ENCODE data around the gene PEA15. TPM values are rescaled to one million over a fixed set of nuclear protein-coding genes. Genes with fewer than 3 reads are reported as not detected.
A peak's percentile ranks its signal among the peaks of the same experiment; 100 is the strongest.

PEA15 gene, protein sequence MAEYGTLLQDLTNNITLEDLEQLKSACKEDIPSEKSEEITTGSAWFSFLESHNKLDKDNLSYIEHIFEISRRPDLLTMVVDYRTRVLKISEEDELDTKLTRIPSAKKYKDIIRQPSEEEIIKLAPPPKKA
- 51.9 and 59.8 TPM in 2 replicates for total RNA-seq (2014; rRNA removed; shearing (Covaris generic))
- polyA plus RNA-seq (2015; cell fraction: cytosol; rRNA removed), result 102 and 128 TPM in 2 replicates
- polyA plus RNA-seq (2015; cell fraction: nucleus; rRNA removed), result 19.7 and 40.9 TPM in 2 replicates

GRCh38 chr1:160205242-160206035 is at the start of gene PEA15:
PEA15 (plus strand) TSS chr1:160205384; CDS start chr1:160211545, 6,161 bp downstream.
- in situ Hi-C loops (cut with HindIII; ENCODE audit: low pct_unique_long_range_greater_than_20kb, low sequenced_read_pairs), result no loop called here
- peak; percentile 69 for DNase-seq (ENCODE audit: low read depth, low spot score)

DNA sequence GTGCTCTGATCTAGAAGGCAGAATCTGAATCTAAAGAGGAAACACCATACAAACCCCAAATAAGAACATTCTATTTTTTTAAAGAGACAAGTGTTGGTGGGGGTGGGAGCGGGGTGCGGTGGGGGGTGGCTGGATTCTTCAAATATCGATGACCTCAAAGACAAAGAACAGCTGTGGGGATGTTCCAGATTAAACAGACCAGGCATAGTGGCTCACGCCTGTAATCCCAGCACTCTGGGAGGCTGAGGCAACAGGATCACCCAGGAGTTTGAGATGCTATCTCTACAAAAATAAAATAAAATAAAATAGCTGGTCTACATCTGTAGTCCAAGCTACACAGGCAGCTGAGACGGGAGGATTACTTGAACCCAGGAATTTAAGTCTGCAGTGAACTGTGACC is 48.8 kb upstream of the PEA15 start:
- in situ Hi-C loops (cut with HindIII; ENCODE audit: low pct_unique_long_range_greater_than_20kb, low sequenced_read_pairs), result no loop called here
- DNase-seq (ENCODE audit: low read depth, low spot score), result no peak

GRCh38 chr1:160157174-160157573 is 48.0 kb upstream of the PEA15 start:
- in situ Hi-C loops (cut with HindIII; ENCODE audit: low pct_unique_long_range_greater_than_20kb, low sequenced_read_pairs), result no loop called here
- no peak for DNase-seq (ENCODE audit: low read depth, low spot score)

- in situ Hi-C loops (cut with HindIII; ENCODE audit: low pct_unique_long_range_greater_than_20kb, low sequenced_read_pairs), result no loop called here
Observed at GRCh38 chr1:160158031-160158430, 47.2 kb upstream of the PEA15 start.

GRCh38 chr1:160158534-160158933 is 46.6 kb upstream of the PEA15 start:
- in situ Hi-C loops (cut with HindIII; ENCODE audit: low pct_unique_long_range_greater_than_20kb, low sequenced_read_pairs), result no loop called here
- no peak for DNase-seq (ENCODE audit: low read depth, low spot score)

More at GRCh38 chr1:160158031-160158430, 47.2 kb upstream of the PEA15 start:
- DNase-seq (ENCODE audit: low read depth, low spot score), result no peak

- in situ Hi-C loops (cut with HindIII; ENCODE audit: low pct_unique_long_range_greater_than_20kb, low sequenced_read_pairs), result no loop called here
- no peak for DNase-seq (ENCODE audit: low read depth, low spot score)
Observed at GRCh38 chr1:160159846-160160245, 45.3 kb upstream of the PEA15 start.

DNA sequence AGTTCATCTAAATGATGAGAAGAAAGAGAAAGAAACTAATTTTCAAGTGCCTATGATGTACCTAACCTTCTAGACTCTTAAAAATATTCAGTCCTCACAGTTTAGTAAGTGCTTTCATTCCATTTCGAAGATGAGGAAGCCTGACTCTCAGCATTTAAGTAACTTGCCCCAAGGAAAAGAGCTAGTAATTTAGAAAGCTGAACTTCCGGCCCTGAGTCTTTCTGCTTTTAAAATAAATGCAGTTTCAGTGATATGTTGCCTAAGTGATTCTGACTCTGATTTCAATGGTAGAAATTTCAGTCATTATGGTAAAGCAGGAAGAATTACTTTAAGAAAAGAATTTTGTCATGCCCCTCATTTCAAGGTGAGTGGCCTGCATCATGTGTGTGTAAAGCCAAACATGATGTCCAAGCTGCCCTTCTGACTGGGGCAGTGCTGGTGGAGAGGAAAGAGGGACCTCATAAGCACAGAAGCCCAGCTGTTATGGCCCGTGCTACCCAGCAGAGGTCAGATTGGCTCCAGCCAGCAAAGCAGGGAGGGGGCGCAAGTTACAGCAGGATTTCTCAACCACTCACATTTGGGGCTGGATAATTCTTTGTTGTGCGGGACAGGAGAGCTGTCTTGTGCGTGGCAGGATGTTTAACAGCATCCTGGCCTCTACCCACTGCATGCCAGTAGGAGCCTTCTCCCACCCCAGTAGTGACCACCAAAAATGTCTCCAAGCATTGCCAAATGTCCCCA is 43.0 kb upstream of the PEA15 start:
- in situ Hi-C loops (cut with HindIII; ENCODE audit: low pct_unique_long_range_greater_than_20kb, low sequenced_read_pairs), result no loop called here
- DNase-seq (ENCODE audit: low read depth, low spot score), result peak; percentile 68

- in situ Hi-C loops (cut with HindIII; ENCODE audit: low pct_unique_long_range_greater_than_20kb, low sequenced_read_pairs), result no loop called here
Observed at GRCh38 chr1:160162931-160163330, 42.3 kb upstream of the PEA15 start.

DNA sequence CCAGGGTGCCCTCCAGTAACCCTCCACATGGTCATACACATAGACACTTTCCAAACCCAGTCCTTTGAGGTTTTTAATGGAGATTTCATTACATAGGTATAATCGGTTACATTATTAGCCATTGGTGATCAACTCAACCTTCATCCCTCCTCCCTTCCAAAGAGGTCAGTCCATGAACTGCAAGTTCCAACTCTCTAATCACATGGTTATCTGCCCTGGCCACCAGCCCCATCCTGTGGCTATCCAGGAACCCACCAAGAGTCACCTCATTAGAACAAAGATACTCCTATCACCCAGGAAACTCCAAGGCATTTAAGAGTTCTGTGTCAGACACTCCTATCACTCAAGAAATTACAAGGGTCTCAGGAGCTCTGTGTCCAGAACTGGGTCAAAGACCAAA is 41.6 kb upstream of the PEA15 start:
- DNase-seq (ENCODE audit: low read depth, low spot score), result peak; percentile 52
- in situ Hi-C loops (cut with HindIII; ENCODE audit: low pct_unique_long_range_greater_than_20kb, low sequenced_read_pairs), result no loop called here

More at GRCh38 chr1:160162931-160163330, 42.3 kb upstream of the PEA15 start:
- no peak for DNase-seq (ENCODE audit: low read depth, low spot score)

DNA sequence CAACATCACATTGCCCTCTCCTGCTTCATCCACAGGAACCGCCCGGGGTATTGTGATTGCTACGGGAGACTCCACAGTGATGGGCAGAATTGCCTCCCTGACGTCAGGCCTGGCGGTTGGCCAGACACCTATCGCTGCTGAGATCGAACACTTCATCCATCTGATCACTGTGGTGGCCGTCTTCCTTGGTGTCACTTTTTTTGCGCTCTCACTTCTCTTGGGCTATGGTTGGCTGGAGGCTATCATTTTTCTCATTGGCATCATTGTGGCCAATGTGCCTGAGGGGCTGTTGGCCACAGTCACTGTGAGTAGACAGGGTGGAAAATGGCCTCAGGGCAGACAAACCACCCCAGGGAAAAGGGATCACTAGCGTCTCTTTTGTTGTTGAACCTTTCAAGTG is 41.1 kb upstream of the PEA15 start:
- in situ Hi-C loops (cut with HindIII; ENCODE audit: low pct_unique_long_range_greater_than_20kb, low sequenced_read_pairs), result no loop called here
- no peak for DNase-seq (ENCODE audit: low read depth, low spot score)

GRCh38 chr1:160166166-160166868 is 38.9 kb upstream of the PEA15 start:
- in situ Hi-C loops (cut with HindIII; ENCODE audit: low pct_unique_long_range_greater_than_20kb, low sequenced_read_pairs), result no loop called here

DNA sequence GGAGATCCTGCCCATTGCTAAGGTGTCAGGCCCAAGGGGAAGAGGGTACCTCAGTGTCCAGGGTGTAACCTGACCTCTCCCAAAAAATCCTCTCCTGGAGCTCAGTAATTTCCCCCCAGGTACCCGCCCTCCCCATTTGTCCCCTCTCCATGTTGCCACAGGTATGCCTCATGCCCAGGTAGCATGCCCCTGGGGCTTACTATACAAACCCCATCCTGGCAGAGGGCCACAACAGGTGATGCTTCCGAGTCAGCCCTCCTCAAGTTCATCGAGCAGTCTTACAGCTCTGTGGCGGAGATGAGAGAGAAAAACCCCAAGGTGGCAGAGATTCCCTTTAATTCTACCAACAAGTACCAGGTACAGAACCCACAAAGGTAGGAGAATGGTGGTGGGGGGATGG is 38.1 kb upstream of the PEA15 start:
- in situ Hi-C loops (cut with HindIII; ENCODE audit: low pct_unique_long_range_greater_than_20kb, low sequenced_read_pairs), result no loop called here
- no peak for DNase-seq (ENCODE audit: low read depth, low spot score)

More at GRCh38 chr1:160166166-160166868, 38.9 kb upstream of the PEA15 start:
- no peak for DNase-seq (ENCODE audit: low read depth, low spot score)

GRCh38 chr1:160167580-160167979 is 37.6 kb upstream of the PEA15 start:
- in situ Hi-C loops (cut with HindIII; ENCODE audit: low pct_unique_long_range_greater_than_20kb, low sequenced_read_pairs), result no loop called here
- DNase-seq (ENCODE audit: low read depth, low spot score), result peak; percentile 26

GRCh38 chr1:160168016-160168415 is 37.2 kb upstream of the PEA15 start:
- in situ Hi-C loops (cut with HindIII; ENCODE audit: low pct_unique_long_range_greater_than_20kb, low sequenced_read_pairs), result no loop called here
- no peak for DNase-seq (ENCODE audit: low read depth, low spot score)

DNA sequence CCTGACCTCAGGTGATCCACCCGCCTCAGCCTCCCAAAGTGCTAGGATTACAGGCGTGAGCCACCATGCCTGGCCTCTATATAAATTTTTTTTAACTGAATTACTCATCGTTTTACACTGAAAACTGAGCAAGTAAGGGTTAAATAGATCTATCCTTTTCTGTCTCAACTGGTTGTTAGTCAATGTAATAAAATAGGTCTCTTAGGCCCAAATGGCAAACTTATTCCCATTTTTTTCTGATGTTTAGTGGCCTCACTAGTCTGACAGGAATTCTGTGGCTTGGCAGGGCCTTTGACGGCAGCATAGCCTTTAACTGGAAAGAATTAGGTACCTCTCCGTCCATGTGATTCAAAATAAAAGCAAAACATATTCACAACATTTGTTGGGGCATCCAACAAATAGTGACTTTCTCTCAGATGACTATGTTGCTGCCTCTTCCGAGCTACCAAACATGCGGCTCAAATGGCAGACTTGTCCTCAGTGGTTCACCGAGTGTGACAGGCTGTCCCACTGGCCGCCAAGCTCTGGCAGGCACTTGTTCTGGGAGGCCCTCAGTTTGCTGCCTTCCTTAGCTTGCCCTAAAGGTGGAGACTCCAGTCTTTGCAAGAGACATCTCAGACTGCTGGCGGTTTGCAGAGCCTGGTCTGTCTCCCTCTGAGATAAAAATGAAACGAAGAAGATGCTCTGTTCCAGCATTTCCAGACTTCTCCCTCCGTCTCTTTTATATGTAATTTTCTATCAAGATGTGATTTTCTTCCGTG is 36.4 kb upstream of the PEA15 start:
- in situ Hi-C loops (cut with HindIII; ENCODE audit: low pct_unique_long_range_greater_than_20kb, low sequenced_read_pairs), result no loop called here
- peak; percentile 65 for DNase-seq (ENCODE audit: low read depth, low spot score)

GRCh38 chr1:160169553-160170399 is 35.4 kb upstream of the PEA15 start:
- in situ Hi-C loops (cut with HindIII; ENCODE audit: low pct_unique_long_range_greater_than_20kb, low sequenced_read_pairs), result no loop called here
- peak; percentile 93 for DNase-seq (ENCODE audit: low read depth, low spot score)
